ENCODE results near the gene ILRUN. TPM values are rescaled to one million over a fixed set of nuclear protein-coding genes. Genes with fewer than 3 reads are reported as not detected.

Gene ILRUN
- total and polyA plus RNA-seq, 2 experiments from 2014 or later = 17.6 to 80.1 TPM

- no peak overlapping the region for H3K27ac ChIP-seq (ENCODE audit: low read depth)
- H3K9me2 ChIP-seq (ENCODE audit: insufficient read depth) = no peaks in the 10 kb centered on the region
- Mint-ChIP-seq H3K36me3 (ENCODE audit: low read depth) (peaks cover 5% of the 10 kb centered on the region; the same call in 2 of the 3 replicates), H3K4me1 (0 out of 3 replicates have a peak, but pooled peaks cover 2% of the 10 kb centered on the region), H3K9me3 (no peaks in the 10 kb centered on the region), H3K27me3 (ENCODE audit: insufficient read depth, low read depth, poor library complexity) (no peaks in the 10 kb centered on the region), H3K27ac (no peak overlapping the region), H3K4me3 (no peak overlapping the region)
- ATAC-seq (no peak), DNase-seq (ENCODE audit: low spot score) (no peak)
- no peaks in the 10 kb centered on the region for H3F3A ChIP-seq (replicated peaks; ENCODE audit: low read depth)
- peaks cover 98% of the 10 kb centered on the region for H3K79me2 ChIP-seq (replicated peaks; ENCODE audit: insufficient read depth)
- H3K4me3 ChIP-seq = no peak overlapping the region
- no peaks in the 10 kb centered on the region for H3K27me3 ChIP-seq (ENCODE audit: insufficient read depth)
- H2AFZ ChIP-seq = no peak overlapping the region
- H3K4me2 ChIP-seq = no peak overlapping the region
- no peaks in the 10 kb centered on the region for H3K36me3 ChIP-seq (ENCODE audit: insufficient read depth)
- H3K4me1 ChIP-seq (ENCODE audit: insufficient read depth) = peaks cover 6% of the 10 kb centered on the region; the same call in 1 of the 2 replicates
- H4K20me1 ChIP-seq (replicated peaks; ENCODE audit: insufficient read depth) = peaks cover 61% of the 10 kb centered on the region
- TF ChIP-seq ETS1 (IDR thresholded peaks at IDR 0.05) (no peak), NANOG (IDR thresholded peaks at IDR 0.05; ENCODE audit: borderline replicate concordance) (no peak), POLR2AphosphoS5 (IDR thresholded peaks at IDR 0.05; ENCODE audit: low read depth) (no peak), CTCF (conservative IDR thresholded peaks at IDR 0.05; ENCODE audit: low read depth in 2 of 2) (no peak), CREB1 (CRISPR knock-in tag; IDR thresholded peaks at IDR 0.05; ENCODE audit: low read depth) (no peak), ZNF462 (CRISPR knock-in tag; IDR thresholded peaks at IDR 0.05) (no peak), ZNF331 (CRISPR knock-in tag; IDR thresholded peaks at IDR 0.05; ENCODE audit: low read depth) (no peak), EZH2 (IDR thresholded peaks at IDR 0.05; ENCODE audit: low read depth, unreplicated experiment) (no peak), EZH2phosphoT487 (IDR thresholded peaks at IDR 0.05; ENCODE audit: unreplicated experiment) (no peak), ZNF114 (CRISPR knock-in tag; IDR thresholded peaks at IDR 0.05) (no peak), REST (IDR thresholded peaks at IDR 0.05; ENCODE audit: unreplicated experiment) (no peak), STAT1 (IDR thresholded peaks at IDR 0.05; ENCODE audit: unreplicated experiment) (no peak), JUNB (IDR thresholded peaks at IDR 0.05; ENCODE audit: unreplicated experiment) (no peak)
These were observed 6.8 kb downstream of the ILRUN start for GRCh38 chr6:34689742-34690141.

Measured in GM23338 (cell line).